KBM-7 (cell line): Measurements from ENCODE around the gene HERC5.

Experiments used
- DNase-seq: peaks from one replicate; pipeline ENCODE4 v3.0.0-alpha.2; 2015
- in situ Hi-C: fragments of 300-500 bp; cut with MboI; formaldehyde crosslinking; loops from 2 replicates; pipeline ENCODE4 v1.14.3; 2020; ENCODE audit warnings: low sequenced_read_pairs, low pct_unique_long_range_greater_than_20kb, mixed read lengths

Gene HERC5

DNA sequence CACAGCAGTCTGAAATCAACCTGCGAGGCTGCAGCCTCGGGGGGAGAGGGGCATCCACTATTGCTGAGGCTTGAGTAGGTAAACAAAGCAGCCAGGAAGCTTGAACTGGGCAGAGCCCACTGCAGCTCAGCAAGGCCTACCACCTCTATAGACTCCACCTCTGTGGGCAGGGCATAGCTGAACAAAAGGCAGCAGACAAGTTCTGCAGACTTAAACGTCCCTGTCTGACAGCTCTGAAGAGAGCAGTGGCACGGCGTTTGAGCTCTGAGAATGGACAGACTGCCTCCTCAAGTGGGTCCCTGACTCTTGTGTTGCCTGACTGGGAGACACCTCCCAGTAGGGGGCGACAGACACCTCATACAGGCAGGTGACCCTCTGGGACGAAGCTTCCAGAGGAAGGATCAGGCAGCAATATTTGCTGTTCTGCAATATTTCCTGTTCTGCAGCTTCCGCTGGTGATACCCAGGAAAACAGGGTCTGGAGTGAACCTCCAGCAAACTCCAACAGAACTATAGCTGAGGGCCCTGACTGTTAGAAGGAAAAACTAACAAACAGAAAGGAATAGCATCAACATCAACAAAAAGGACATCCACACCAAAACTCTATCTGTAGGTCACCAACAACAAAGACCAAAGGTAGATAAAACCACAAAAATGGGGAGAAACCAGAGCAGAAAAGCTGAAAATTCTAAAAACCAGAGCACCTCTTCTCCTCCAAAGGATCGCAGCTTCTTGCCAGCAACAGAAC is 82.6 kb downstream of the HERC5 start:
- in situ Hi-C loops, result loop anchor here (25.0 kb wide), 1 partner anchor 123 kb away; no protein-coding TSS in a partner anchor
- peak; percentile 75 for DNase-seq

- in situ Hi-C loops, result loop anchor here (25.0 kb wide), 1 partner anchor 112 kb away; no protein-coding TSS in a partner anchor
Measured at GRCh38 chr4:88549815-88550214, 92.9 kb downstream of the HERC5 start.

More at GRCh38 chr4:88549815-88550214, 92.9 kb downstream of the HERC5 start:
- no peak for DNase-seq
